T-helper 22 cell (primary cell): ENCODE data around the gene APBA2.
"Not testable (repeated sequence)": the region's sequence is repeated elsewhere in the genome, so short reads cannot be mapped to it uniquely, and the experiment has no call there.

ENCODE experiments used
- DNase-seq: peaks from one replicate; pipeline ENCODE4 v3.0.0-alpha.2; 2020; ENCODE audit warnings: low read depth

The APBA2 gene

GRCh38 chr15:29086001-29086400, 200.2 kb downstream of the APBA2 start:
- DNase-seq: no peak

GRCh38 chr15:29086891-29087290, 201.1 kb downstream of the APBA2 start:
- DNase-seq: no peak

DNA sequence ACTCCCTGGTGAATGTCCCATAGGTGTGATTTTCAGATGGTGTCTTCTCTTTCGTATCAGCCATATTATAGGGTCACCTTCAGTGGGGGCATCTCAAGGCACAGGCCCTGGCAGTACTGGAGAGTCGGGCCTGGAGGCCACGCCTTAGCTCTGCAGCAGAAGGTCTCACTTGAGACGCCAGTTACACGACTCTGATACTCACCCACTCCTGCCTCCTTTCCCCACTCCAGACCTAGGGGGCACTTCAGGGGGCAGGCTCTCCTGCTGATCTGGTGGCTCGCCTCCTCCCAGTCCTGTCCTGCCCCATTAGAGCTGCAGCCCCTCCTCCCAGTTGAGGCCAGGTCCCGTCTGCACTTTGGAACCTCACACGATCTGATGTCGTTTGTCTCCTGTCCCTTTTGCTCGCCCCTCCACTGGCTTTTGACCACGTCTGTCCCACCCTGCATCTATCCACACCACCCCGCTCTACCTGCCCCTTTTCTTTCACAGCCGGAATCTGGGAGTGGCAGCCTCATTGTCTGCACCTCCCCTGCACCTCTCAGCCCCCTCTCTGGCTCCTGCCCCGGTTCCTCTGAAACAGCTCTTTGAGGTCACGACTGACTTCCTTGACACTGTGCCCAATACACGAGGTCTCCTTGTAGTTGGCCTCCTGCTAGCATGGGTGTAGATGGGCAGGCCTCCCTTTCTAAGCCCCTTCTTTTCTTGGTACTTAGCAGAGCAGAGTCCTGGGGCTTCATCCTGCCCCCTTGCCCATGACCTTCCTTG, 201.9 kb downstream of the APBA2 start:
- no peak for DNase-seq

DNA sequence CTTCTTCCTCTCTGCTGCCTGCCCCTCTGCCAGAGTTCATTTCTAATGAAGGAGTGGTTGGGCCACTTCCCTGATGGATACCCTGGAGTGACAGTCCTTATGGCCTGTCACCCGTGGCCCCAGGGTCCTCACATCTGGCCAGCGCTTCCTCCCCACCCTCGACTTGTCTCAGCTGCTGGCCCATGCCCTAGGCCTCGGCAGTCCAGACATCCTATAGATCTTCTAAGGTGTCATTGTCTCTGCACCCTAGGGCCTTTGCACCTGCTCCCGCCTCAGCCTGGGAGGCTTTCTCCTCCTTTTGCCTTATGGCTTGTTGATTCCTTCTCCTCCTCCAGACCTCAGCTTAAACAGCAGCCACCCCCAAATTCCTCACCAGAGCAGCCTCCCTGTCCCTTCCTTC, 202.9 kb downstream of the APBA2 start:
- no peak for DNase-seq

- DNase-seq: no peak
These were observed 204.2 kb downstream of the APBA2 start for GRCh38 chr15:29089731-29090616.

DNA sequence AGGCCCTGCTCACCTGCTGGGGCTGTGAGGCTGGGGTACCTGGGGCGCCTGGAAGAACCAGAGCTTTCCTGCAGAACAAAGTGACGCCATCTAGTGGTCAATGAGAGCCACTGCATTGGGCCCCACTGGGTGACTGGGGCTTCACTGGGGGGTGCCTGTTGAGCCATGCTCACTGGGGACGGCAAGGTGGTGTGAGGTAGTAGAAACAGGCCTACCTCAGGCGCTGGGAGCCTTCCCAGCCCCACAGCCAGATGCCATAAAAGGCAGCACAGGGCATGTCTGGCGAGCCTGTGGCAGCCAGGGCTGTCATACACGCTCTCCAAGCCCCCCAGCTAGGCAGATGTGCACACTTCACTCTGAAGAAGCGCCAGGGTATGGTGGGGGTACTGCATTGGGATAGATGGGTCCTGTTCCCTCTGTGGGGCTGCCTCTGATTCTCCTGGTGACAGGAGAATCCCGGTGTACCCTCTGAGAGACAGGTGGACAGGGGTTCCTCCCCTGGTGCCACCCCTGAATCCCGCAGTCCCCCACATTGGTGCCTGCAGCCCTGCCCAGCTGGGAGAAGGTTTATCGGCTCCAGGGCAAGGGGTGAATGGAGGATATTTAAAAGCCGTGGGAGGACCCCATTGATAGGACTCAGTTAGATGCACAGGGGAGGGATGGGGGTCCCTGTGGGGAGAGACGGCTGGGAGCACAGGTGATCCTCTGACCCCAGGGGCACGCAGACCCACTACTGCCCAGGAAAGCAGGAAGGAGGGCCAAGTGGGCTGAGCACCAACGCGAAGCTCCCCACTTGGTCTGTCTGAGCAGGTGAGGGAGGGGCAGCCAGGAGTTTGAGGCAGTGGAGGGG, 205.1 kb downstream of the APBA2 start:
- no peak for DNase-seq

GRCh38 chr15:29091666-29092065, 205.9 kb downstream of the APBA2 start:
- no peak for DNase-seq

- DNase-seq: no peak
These were observed 206.7 kb downstream of the APBA2 start for GRCh38 chr15:29092376-29093064.

DNA sequence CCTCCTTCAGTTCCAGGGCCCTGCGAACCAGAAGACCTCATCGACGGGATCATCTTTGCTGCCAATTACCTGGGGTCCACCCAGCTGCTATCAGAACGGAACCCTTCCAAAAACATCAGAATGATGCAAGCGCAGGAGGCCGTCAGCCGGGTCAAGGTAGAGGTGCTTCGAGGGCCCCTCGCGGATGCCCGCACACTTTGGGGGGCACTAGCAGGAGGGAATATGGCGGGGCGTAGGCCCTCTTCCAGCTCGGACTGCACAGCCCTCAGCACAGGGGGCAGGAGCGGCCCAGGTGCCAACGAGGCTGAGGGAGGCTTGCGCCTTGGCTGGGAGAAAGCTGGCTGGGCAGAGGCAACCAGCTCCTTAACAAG, 207.3 kb downstream of the APBA2 start:
- no peak for DNase-seq

- no peak for DNase-seq
These were observed 208.0 kb downstream of the APBA2 start for GRCh38 chr15:29093696-29094343.

DNA sequence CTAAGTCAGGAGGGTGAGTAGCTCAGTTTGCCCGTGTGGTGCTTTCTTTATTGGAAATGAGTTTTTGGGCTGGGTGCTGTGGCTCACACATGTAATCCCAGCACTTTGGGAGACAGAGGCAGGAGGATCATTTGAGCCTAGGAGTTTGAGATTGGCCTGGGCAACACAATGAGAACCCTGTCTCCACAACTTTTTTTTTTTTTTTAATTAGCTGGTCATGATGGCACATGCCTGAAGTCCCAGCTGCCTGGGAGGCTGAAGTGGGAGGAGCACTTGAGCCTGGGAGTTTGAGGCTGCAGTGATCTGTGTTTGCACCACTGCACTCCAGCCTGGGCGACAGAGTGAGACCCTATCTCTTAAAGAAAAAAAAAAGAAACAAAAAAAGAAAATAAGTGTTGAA, 208.9 kb downstream of the APBA2 start:
- DNase-seq: no peak

DNA sequence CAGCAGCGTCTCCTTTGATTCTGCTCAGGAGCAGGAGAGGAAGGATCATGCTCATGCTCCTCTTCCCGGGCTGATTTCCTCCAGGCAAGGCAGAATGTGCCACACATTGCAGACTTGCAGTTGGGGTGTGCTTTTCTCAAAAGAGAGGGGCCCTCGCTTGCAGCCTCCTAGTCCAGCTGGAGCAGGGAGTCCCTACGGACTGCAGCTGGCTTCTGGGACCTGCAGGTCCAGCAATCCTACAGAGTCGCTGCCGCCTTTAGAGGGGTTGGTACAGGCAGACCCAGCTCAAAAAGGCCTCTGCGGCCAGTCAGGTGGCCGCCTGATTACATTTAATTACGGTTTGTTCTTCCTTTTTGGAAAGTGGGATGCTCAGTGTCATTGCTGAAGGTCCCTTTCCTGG, 210.0 kb downstream of the APBA2 start:
- DNase-seq: no peak

DNA sequence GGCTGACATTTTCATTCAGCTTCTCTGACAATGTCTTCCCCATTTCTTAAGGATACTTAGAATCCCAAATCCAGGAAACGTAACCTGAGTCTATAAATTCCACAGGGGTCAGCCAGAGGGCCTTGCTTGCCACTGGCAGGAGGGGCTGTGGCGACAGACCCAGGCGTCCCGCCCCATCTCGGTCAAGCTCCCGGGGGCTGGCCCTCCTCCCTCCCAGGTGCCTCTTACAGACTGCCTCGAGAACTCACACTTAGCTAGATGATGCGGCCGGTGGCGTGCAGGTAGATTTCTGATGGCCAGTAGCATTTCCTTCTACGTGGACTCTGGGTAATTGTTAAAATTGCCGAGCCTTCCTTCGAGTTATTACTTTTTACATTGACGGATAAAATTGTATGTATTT, 211.4 kb downstream of the APBA2 start:
- no peak for DNase-seq

DNA sequence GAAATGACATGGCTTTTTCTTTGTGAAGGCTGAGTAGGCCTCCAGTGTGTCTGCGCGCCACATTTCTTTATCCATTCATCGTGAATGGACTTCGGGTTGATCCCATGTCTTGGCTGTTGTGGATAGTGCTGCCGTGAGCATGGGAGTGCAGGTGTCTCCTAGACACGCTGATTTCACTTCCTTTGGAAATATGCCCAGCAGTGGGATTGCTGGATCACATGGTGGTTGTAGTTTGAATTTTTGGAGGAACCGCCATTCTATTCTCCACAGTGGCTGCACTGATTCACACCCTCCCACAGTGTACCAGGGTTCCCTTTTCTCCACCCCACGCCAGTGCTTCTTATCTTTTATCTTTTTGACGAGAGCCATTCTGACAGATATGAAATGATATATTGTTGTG, 212.2 kb downstream of the APBA2 start:
- no peak for DNase-seq

- DNase-seq: no peak
These were observed 212.9 kb downstream of the APBA2 start for GRCh38 chr15:29098652-29099051.

DNA sequence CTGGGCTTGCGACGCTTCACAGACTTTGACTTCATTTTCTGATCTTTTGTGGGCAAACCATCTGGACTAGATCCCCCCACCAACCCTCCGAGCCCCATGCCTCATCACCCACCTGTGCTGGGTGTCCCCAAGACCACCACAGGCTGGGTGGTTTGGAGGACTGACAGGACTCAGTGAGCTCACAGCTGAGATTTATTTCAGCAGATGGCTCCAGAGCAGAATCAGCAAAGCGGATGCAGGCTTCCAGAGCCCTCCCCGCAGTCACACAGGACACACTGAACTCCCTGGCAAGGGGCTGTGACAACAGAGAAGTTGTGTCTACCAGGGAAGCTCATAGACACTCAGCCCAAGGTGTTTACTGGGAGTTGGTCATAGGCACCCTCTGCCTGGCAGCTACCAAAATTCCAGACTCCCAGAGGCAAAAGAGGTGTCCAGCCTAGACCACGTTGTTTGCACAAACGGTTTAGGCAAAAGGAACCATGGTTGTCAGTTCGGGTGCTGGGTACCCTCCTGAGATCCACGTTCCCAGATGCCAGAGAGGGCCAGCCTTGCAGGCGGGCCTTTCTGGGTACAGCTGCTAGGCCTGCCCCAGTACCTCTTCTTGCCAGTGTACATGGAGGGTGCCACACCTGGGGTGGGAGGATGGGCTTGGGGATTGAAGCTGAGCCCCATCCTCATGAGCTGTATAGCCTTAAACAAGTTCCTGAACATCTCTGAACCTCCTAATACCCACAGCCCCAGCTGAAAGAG, 213.5 kb downstream of the APBA2 start:
- no peak for DNase-seq

DNA sequence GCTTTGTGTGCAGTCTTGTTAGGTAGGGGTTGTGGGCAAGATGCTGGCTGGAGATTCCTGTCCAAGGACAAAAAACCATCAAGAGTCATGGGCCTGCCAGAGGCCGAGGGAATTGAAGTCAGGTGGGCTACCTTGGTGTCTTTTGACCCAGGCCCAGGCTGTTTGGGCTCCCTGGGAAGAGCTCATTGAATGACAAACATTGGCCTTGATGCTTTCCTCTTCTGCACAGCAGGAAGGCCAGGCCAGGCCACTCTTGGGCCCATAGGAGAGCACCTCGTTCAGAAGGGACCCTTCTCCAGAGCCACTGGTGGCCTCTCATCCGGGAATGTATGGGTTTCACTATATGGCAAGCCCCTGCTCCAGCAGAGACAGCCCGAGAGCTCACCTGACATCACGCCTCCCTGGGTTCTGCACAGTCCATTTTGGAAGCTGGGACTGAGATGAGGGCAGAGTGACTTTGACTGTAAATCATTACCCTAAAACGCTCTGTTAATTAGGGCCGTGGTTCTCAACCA, 214.8 kb downstream of the APBA2 start:
- DNase-seq: no peak

GRCh38 chr15:29101491-29101890, 215.7 kb downstream of the APBA2 start:
- DNase-seq: no peak

DNA sequence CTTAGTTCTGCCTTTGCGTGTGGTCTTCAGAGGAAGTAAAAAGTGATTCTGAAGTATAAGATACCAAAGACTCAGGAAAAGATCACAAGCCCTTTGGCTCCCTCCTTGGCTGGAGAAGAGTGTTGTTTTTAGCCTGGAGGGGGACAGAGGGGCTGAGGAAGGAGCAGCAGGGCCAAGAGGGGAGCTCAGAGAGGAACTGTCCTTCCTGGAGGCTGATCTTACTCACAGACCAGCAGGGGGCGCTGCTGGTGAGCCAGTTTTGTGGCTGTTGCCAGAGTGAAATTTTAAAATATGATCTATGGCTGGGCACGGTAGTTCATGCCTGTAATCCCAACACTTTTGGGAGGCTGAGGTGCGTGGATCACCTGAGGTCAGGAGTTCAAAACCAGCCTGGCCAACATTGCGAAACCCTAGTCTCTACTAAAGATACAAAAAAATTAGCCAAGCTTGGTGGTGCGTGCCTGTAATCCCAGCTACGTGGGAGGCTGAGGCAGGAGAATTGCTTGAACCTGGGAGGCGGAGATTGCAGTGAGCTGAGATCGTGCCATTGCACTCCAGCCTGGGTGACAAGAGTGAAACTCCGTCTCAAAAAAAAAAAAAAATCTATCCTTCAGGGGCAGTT, 216.5 kb downstream of the APBA2 start:
- not testable (repeated sequence) for DNase-seq
